Middle frontal gyrus (tissue), 1 donor: ENCODE data around the gene POLR3E.

Experiments
- DNase-seq: peaks from one replicate; pipeline ENCODE4 v3.0.0-alpha.2; 2015; ENCODE audit warnings: low spot score; ENCODE audit errors: extremely low spot score

POLR3E gene

DNA sequence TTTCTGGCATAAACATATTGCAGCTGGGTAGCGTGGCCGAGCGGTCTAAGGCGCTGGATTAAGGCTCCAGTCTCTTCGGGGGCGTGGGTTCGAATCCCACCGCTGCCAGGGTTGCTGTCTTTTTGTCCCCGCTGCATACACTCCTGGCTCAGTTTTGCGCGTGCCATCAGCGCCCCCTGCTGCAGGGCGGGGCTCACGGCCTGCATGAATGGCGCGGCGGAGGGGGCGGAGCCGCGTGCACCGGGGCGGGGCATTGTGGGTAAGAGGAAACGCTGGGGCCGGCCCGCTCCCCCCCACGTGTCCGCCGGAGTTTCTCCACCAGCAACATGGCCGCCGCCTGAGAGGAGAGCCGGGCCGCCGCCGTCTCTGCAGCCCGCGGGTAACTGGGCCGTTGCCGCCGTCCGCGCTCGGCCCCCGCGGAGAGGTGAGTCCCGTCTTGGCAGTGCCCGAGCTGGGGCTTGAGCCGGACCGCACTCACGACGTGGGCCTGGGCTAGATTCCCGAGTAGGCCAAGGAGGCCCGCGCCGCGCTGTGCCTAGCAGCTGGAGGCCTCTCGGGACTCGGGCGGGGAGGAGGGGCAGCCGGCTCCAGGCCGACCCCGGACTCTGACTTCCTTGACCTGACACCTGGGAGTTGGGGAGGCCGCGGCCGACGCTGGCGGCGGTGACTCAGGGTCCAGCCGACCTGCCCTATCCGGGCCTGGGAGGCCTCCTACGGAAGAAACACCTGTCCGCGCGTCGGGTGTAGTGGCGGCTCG lies at the start of gene POLR3E:
Gene POLR3E, plus strand, starts transcription at position 296 of the 757 bp plus-strand sequence. CDS start 5,560 bp downstream, outside the sequence.
- DNase-seq, result peak; percentile 96

DNA sequence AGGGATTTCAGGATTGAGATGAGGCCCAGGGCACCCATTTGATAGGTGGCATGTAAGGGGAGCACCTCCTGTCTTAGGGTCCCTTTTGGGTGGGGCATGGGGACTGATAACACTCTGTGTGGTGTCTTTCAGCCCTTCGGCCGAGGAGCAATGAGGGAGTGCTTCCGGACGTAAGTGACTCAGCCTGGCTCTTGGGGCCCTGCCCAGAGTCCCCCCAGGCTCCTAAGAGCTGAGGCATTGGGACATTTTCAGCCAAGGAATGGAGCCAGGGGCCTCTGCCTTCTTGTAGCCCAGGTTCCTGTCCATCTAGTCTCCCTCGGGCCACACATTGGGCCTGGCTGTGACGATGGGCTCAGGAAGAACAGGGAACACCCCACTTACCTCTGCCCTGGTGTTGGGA lies 46.7 kb upstream of the POLR3E start:
- DNase-seq, result no peak

GRCh38 chr16:22252317-22252716 lies 44.9 kb upstream of the POLR3E start:
- DNase-seq, result no peak

DNA sequence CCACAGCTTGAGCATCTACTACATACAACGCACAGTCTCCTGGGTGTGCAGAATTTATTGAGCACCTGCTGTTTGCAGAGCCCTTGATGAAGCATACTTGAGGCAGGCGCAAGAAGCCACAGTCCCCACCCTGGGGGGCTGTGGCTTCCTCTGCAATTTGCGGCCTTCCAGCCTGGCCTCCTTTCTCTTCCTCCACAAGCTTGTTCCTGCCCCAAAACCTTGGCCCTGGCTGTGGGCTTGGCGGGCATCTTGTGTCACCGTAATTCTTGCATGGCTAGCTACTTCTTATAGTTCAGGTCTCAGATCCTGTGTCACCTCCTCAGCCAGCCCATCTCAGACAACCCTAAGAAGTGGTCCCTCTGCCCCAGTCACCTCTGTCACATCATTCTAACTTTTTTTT lies 43.9 kb upstream of the POLR3E start:
- DNase-seq, result no peak

DNA sequence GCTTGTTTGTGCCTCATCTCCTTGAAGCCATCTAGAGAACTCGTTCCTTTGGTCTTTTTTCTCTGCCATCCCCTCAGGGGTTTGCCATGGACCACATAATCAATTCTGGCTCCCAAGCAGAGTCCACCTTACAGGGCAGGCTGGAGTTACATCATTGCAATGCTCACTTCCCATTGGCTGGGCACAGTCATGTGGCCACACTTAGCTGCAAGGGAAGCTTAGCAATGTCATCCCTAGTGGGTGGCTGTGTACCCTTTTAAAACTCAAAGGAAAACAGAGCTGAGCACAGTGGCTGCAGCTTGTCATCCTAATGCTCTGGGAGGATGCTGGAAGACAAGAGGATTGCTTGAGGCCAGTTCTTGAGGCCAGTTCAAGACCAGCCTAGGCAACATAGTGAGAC lies 41.9 kb upstream of the POLR3E start:
- no peak for DNase-seq

GRCh38 chr16:22257440-22257839 lies 39.8 kb upstream of the POLR3E start:
- DNase-seq, result no peak

DNA sequence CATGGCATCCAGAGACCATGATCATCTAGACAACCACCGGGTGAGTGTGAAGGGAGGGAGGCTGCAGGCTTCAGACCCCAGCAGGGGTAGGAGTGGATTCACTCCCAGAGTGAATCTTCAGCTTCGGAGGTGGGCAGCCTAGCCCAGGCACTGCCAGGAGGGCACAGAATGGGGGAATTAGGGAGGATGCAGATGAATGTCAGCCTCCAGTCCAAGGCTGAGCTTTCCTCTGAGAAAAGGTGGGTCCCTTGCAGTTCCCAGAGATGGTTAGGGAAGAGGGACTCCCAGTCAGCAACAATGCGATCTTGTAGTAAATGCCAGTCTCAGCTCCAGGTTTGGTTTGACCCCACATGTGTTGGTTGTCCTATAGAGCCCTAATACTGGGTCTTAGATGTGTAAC lies 36.7 kb upstream of the POLR3E start:
- no peak for DNase-seq

DNA sequence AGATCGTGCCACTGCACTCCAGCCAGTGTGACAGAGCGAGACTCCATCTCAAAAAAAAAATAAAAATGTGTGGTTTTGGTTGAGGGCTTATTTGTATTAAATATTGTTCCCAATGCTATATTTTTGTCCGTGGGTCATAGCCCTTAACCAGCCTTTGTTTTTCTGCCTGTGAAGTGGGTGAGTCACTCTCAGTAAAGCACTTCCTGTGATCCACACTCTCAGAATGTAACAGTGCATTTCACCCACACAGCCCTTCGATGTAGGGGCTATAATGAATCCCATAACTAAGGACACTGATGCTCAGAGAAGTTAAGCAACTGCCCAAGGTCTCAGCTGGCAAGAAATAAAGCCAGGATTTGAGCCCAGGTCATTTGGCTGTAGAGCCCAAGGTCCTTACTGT lies 34.7 kb upstream of the POLR3E start:
- DNase-seq, result no peak

DNA sequence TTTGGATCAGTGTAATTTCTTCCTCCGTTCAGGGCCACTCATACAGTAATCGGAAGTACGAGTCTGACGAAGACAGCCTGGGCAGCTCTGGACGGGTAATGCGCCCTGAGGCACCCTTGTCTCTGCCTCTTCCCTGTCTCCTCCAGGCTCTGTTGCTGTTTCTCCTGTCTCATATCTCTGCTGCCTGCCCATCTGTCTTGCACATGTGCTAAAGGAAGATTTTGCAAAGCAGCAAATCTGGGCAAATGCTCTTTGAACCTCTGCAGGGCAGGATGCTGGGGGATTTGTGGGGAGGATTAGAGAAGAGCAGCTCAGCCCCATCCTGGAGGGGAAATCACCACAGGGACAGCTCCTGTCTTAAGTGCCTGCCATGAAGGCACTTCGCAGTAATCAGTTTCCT lies 32.4 kb upstream of the POLR3E start:
- no peak for DNase-seq

DNA sequence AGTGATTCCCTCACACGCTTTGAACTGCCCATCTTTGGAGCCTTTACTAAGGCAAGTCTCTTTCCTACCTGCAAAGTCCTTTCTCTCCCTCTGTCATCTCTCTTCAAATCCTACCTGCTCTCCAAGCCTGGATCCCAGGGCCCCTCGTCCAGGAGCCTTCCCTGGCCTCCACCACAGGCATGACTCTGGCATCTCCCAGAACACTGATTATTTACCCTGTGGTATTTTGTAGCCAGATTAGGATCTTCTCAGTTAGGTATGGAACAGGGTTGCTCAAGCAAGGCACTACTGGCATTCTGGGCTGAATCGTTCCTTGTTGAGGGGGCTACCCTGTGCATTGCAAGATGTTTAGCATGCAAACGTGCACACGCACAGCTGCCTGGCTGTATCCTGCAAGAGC lies 31.9 kb upstream of the POLR3E start:
- DNase-seq, result no peak

- no peak for DNase-seq
These were observed 30.7 kb upstream of the POLR3E start for GRCh38 chr16:22266546-22266945.

- no peak for DNase-seq
These were observed 29.4 kb upstream of the POLR3E start for GRCh38 chr16:22267764-22268163.

- no peak for DNase-seq
These were observed 26.7 kb upstream of the POLR3E start for GRCh38 chr16:22270525-22270924.

DNA sequence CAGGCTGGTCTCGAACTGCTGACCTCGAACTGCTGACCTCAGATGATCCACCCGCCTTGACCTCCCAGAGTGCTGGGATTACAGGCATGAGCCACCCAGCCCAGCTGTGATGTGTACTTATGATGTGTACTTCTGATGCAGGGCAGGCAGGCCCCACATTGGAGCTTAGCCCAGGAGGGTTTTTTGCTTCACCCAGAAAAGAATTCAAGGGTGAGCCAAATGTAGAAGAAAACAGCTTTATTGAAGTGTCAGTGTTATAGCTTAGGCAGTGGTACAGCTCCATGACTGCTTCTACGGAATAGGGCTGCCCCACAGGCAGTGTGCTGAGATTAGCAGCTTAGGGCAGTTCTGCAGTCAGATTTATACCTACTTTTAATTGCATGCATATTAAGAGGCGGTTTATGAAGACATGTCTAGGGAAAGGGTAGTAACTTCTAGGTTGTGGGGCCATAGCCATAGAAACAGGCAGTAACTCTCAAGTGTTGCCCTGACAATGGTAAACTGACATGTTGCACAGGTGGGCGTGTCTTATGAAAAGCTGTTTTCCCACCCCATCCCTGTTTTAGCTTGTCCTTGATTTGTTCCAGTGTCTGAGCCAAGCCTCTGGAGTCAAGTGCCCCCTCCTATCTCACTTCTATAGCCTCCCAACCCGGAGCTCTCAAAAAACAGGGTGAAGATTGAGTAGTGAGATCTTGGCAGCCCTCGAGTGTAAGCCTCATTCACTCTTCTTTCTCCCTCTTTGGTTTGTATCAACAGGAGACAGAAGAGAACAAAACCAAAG lies 24.1 kb upstream of the POLR3E start:
- no peak for DNase-seq

- DNase-seq, result no peak
These were observed 22.3 kb upstream of the POLR3E start for GRCh38 chr16:22274916-22275315.

- no peak for DNase-seq
These were observed 18.6 kb upstream of the POLR3E start for GRCh38 chr16:22278441-22279230.

DNA sequence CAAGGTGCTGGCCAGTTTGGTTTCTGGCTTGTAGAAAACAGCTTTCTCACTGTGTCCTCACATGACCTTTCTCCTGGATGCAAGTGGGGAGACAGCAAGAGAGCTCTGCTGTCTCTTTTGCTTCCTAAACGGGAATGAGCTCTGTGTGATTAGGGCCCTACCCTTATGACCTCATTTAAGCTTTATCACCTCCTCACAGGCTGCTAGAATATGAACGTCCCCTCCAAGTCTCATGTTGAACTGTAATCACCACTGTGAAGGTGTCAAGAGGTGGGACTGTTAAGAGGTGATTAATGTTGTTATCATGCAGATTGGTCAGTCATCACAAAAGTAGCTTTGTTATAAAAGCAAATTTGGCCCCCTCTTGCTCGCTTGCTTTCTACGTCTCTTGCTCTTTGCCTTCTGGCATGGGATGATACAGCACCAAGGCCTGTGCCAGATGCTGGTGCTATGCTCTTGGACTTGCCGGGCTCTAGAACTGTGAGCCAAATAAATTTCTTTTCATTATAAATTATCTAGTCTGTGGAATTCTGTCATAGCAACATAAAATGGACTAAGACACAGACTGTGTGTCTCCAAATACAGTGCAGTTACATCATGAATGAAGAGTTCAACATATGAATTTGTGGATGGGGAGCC lies 14.8 kb upstream of the POLR3E start:
- DNase-seq, result no peak

- DNase-seq, result no peak
These were observed 12.6 kb upstream of the POLR3E start for GRCh38 chr16:22284637-22285036.

GRCh38 chr16:22285080-22285479 lies 12.1 kb upstream of the POLR3E start:
- no peak for DNase-seq

- DNase-seq, result no peak
These were observed 6.2 kb upstream of the POLR3E start for GRCh38 chr16:22291020-22291419.

DNA sequence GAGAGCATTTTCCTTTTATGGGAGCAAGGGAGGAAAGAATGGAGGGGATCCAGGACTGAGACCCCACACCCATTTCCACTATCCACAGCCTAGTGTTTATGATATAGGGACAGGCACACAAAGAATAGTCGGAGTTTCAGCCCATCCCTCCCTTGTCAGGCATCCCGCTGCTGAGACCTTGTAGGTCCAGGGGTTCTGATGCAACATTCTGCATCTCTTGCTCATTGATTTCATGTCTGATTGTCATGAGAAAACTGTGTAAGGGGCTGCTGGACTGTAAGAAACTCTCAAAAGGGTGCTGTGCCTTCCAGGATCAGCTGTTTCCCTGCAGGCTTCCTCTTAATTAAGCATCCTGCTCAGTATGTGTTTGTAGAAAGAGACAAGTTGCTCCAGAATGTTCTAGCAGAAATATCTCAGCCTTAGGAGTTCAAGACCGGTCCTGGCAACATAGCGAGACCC lies 5.3 kb upstream of the POLR3E start:
- no peak for DNase-seq
